Activated T-helper 2 cell treated with anti-CD3 and anti-CD28 coated beads, Interferon-gamma antibody, Interleukin-2, Interleukin-4, amounts not matched to agents 10 μg/mL and 5 μg/mL and 100 μg/mL, durations not matched to agents 14 hours and 24 hours and 36 hours (primary cell): Measurements from ENCODE around the gene BAG1. TPM values are rescaled to one million over a fixed set of nuclear protein-coding genes. Genes with fewer than 3 reads are reported as not detected.

Experiments
- DNase-seq: peaks from one replicate; pipeline ENCODE4 v3.0.0; 2021; ENCODE audit warnings: low spot score
- H3K27ac Mint-ChIP-seq: one replicate; pipeline ENCODE4 v1.8.0; 2021; ENCODE audit warnings: mixed read lengths
- H3K27me3 Mint-ChIP-seq: one replicate; pipeline ENCODE4 v1.8.0; 2021; ENCODE audit warnings: low read depth, mixed read lengths
- H3K36me3 Mint-ChIP-seq: one replicate; pipeline ENCODE4 v1.8.0; 2021; ENCODE audit warnings: low read depth, mixed read lengths
- H3K4me1 Mint-ChIP-seq: one replicate; pipeline ENCODE4 v1.8.0; 2021; ENCODE audit warnings: low read depth, mixed read lengths
- H3K4me3 Mint-ChIP-seq: one replicate; pipeline ENCODE4 v1.8.0; 2021; ENCODE audit warnings: low read depth, mild to moderate bottlenecking, moderate library complexity, mixed read lengths
- H3K9me3 Mint-ChIP-seq: one replicate; pipeline ENCODE4 v1.8.0; 2021; ENCODE audit warnings: mixed read lengths
- intact Hi-C: fragments of 100-400 bp; cut with micrococcal nuclease; formaldehyde crosslinking; loops from one replicate; pipeline ENCODE4 v1.15.1; 2023
- total RNA-seq: library from RNA; stranded (reverse); gene quantifications from 2 replicates; pipeline ENCODE4 v1.2.3, GENCODE V29; 2022

BAG1 gene
- total RNA-seq, 1 donor from 2014 or later, result 68.9 TPM

DNA sequence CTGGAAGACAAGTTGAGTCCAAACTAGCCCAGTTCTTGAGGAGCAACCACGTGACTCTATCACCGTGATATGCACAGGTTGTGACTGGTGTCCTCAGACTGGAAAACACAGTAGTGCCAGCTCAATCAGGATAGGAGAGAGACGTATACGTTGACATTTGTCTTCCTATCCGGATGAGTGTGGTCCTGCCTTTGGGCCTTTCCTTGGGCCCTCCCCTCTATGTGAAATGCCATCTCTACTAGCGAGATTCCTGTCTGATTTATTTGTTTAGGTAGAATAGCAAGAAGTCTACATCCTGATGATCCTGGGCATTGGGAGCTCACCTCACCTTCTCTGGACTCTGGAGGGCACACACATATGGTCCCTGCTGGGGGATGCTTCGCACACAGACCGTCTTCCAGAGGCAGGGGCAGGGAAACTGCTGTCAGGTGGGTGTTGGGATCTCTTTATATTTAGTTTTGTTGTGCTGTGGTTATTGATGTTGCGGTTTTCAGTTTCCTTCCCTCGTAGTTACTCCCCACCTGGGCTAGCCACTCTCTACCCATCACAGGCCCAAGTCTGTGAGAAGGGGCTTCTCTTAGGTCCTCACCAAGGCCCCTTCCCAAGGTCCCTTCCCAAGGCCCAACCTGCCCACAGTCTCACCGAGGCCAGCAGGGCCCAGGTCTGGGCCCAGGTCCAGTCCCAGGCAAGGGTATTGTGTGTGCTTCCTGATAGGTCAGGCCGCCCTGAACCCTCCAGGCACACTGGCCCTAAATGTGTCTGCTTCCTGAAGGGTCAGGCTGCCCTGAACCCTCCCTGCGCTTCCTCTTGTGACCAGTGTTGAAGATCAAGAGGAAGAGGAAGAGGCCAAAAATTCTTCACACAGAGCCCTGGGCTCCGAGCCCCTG, 43.6 kb downstream of the BAG1 start:
- intact Hi-C loops, result no loop called here
- H3K9me3 Mint-ChIP-seq, result no peaks in the 10 kb centered on the region
- no peak overlapping the region for H3K27ac Mint-ChIP-seq
- H3K27me3 Mint-ChIP-seq, result peaks cover 7% of the 10 kb centered on the region
- H3K36me3 Mint-ChIP-seq, result no peaks in the 10 kb centered on the region
- DNase-seq, result no peak
- no peak overlapping the region for H3K4me3 Mint-ChIP-seq
- peaks cover 21% of the 10 kb centered on the region for H3K4me1 Mint-ChIP-seq

- Mint-ChIP-seq H3K4me3 (no peak overlapping the region), H3K27me3 (peaks cover 2% of the 10 kb centered on the region), H3K9me3 (no peaks in the 10 kb centered on the region), H3K4me1 (peaks cover 15% of the 10 kb centered on the region), H3K27ac (no peak overlapping the region), H3K36me3 (no peaks in the 10 kb centered on the region)
- DNase-seq, result no peak
- intact Hi-C loops, result no loop called here
These were observed 52.7 kb downstream of the BAG1 start for GRCh38 chr9:33211695-33212393.

DNA sequence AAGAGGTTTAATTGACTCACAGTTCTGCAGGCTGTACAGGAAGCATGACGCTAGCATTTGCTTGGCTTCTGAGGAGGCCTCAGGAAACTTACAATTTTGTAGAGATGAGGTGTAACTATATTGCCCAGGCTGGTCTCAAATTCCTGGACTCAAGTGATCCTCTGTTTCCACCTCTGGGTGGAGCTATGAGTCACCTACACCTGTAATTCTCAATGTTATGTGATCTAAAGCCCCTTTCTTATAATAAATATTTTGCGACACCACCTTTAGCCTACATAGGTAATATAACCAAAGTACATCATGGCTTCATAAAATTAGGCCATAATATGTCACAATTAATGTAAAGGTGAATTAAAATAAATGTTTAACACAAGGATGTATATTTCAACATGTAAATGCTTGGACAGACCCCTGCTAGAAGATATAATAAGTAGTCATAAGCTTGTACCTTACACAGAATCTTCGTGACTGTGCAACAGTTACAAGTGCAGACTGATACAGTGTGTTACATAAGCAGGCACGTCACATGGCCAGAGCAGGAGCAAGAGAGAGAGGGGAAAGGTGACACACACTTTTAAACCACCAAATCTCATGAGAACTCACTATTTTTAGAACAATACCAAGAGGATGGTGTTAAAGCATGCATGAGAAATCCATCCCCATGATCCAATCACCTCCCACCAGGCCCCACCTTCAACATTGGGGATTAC, 54.3 kb downstream of the BAG1 start:
- no peak overlapping the region for H3K4me3 Mint-ChIP-seq
- peaks cover 5% of the 10 kb centered on the region for H3K27me3 Mint-ChIP-seq
- intact Hi-C loops, result no loop called here
- no peak overlapping the region for H3K27ac Mint-ChIP-seq
- H3K9me3 Mint-ChIP-seq, result no peaks in the 10 kb centered on the region
- no peaks in the 10 kb centered on the region for H3K36me3 Mint-ChIP-seq
- peaks cover 15% of the 10 kb centered on the region for H3K4me1 Mint-ChIP-seq
- no peak for DNase-seq

DNA sequence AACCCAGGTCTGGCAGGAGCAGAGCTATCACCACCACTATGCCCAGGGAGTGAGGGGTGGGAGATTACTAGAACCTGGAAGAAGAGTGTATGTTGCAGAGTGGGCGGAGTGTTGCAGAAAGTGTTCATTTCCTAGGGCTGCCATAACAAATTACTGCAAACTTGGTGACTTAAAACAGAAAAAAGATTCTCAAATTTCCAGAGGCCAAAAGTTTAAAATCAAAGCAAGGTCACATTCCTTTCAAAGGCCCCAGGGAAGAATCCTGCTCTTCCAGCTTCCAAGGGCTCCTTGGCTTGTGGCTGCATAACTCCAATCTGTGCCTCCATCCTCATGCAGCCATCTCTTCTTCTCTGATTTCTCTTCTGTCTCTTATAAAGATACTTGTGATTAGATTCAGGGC, 55.1 kb downstream of the BAG1 start:
- Mint-ChIP-seq H3K9me3 (no peaks in the 10 kb centered on the region), H3K4me1 (peaks cover 10% of the 10 kb centered on the region), H3K27ac (no peak overlapping the region), H3K36me3 (no peaks in the 10 kb centered on the region), H3K27me3 (peaks cover 5% of the 10 kb centered on the region), H3K4me3 (no peak overlapping the region)
- DNase-seq, result no peak
- intact Hi-C loops, result no loop called here

DNA sequence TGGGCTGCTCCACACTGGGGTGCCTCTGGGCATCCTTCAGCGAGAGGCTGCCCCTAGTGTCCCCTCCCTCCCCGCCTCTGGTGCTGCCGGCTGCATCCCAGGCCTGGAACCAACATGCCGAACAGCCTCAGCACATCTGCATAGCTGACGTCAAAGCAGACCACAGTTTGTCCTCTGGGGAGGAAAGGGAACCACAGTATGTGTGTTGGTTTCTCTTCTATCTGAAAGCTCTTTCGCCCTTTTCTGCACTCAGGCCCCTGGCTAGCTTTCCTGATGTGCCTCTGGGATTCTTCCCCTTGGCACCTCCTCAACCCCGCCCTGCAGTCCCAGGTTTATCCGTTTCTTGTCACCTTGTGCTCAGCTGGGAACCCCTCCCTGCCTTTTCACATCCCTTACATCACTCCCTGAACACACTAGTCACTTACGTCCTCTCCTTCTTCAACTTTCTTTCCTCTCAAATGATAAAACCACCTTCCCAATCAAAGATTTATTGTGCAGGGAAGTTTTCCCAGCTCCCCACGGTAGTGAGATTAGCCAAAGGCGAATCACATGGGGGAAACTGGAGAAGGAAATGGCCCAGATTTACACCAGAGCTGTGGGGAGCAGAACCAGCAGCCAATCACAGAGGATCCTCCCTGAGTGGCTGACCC, 61.8 kb downstream of the BAG1 start:
- intact Hi-C loops, result loop anchor here (5.0 kb wide), 1 partner anchor 35 kb away; the partner anchor contains the start of gene B4GALT1
- Mint-ChIP-seq H3K9me3 (no peaks in the 10 kb centered on the region), H3K36me3 (no peaks in the 10 kb centered on the region), H3K27me3 (peaks cover 11% of the 10 kb centered on the region), H3K27ac (peak overlapping the region; percentile 16), H3K4me1 (peaks cover 12% of the 10 kb centered on the region), H3K4me3 (no peak overlapping the region)
- DNase-seq, result peak; percentile 27

Other genes starting within 250 kb of the BAG1 start
- gene DNAJA1, start 239.4 kb downstream of the BAG1 start, total RNA-seq, result 257 and 259 TPM in 2 replicates
- gene SMU1, start 188.0 kb downstream of the BAG1 start, total RNA-seq, result 27.6 and 28.3 TPM in 2 replicates
- 60.6 and 64.0 TPM in 2 replicates for gene B4GALT1, start 97.4 kb downstream of the BAG1 start, total RNA-seq
- gene SPINK4, start 24.5 kb downstream of the BAG1 start, total RNA-seq, result not detected in 2 replicates
- 54.5 and 57.6 TPM in 2 replicates for gene CHMP5, start 341 bp upstream of the BAG1 start, total RNA-seq
- 36.9 and 37.2 TPM in 2 replicates for gene NFX1, start 25.8 kb upstream of the BAG1 start, total RNA-seq
- gene AQP7, start 137.9 kb upstream of the BAG1 start, total RNA-seq, result not detected in 2 replicates
- gene AQP3, start 182.9 kb upstream of the BAG1 start, total RNA-seq, result 2.1 TPM in 2 replicates
- 61.9 and 65.3 TPM in 2 replicates for gene NOL6, start 209.2 kb upstream of the BAG1 start, total RNA-seq